Osteoblast (primary cell): Measurements from ENCODE around the gene TUBGCP5. TPM values are rescaled to one million over a fixed set of nuclear protein-coding genes. Genes with fewer than 3 reads are reported as not detected.

Source experiments
- DNase-seq: peaks from one replicate; pipeline ENCODE4 v3.0.0; 2011; ENCODE audit warnings: low spot score, mixed read lengths; ENCODE audit not compliant: insufficient read length; ENCODE audit errors: missing footprints
- H2AFZ ChIP-seq: 2 replicates; pipeline ENCODE4 v1.6.0; 2011; ENCODE audit warnings: mild to moderate bottlenecking, low read length
- H3K27ac ChIP-seq: 2 replicates; pipeline ENCODE4 v1.5.1; 2011; ENCODE audit warnings: mild to moderate bottlenecking, low read depth, low read length, moderate library complexity
- H3K27me3 ChIP-seq: 2 replicates; pipeline ENCODE4 v1.6.0; 2012; ENCODE audit warnings: mild to moderate bottlenecking, control low read depth, inconsistent platforms, low read length, moderate library complexity; ENCODE audit not compliant: insufficient read depth
- H3K36me3 ChIP-seq: 2 replicates; pipeline ENCODE4 v1.5.1; 2011; ENCODE audit warnings: mild to moderate bottlenecking, low read length, control low read depth, moderate library complexity; ENCODE audit not compliant: insufficient read depth
- H3K4me1 ChIP-seq: 2 replicates; pipeline ENCODE4 v1.5.1; 2011; ENCODE audit warnings: mild to moderate bottlenecking, low read length, control low read depth, moderate library complexity; ENCODE audit not compliant: insufficient read depth
- H3K4me2 ChIP-seq: 2 replicates; pipeline ENCODE4 v1.6.0; 2011; ENCODE audit warnings: mild to moderate bottlenecking, low read length; ENCODE audit not compliant: insufficient read depth
- H3K4me3 ChIP-seq: fragments of 200-600 bp; sonication (generic); 3 replicates; pipeline ENCODE4 v1.5.1; 2012; ENCODE audit warnings: mild to moderate bottlenecking, low read length, inconsistent platforms; ENCODE audit not compliant: insufficient read depth
- H3K79me2 ChIP-seq: 2 replicates; pipeline ENCODE4 v1.6.0; 2012; ENCODE audit warnings: mild to moderate bottlenecking, low read length, control low read depth, inconsistent platforms; ENCODE audit not compliant: insufficient read depth
- H3K9me3 ChIP-seq: 2 replicates; pipeline ENCODE4 v1.5.1; 2011; ENCODE audit warnings: low read depth, low read length, control low read depth
- H4K20me1 ChIP-seq: 2 replicates; pipeline ENCODE4 v1.6.0; 2012; ENCODE audit warnings: mild to moderate bottlenecking, low read length, control low read depth; ENCODE audit not compliant: insufficient read depth
- total RNA-seq: library from RNA; depleted of rRNA; stranded (reverse); fragments of >200 nt; gene quantifications from 2 replicates; pipeline ENCODE4 v1.2.3, GENCODE V29; 2012
- TF ChIP-seq, protein P1 (sequence below): IDR thresholded peaks from 2 replicates; pipeline ENCODE4 v1.5.1; 2011; ENCODE audit warnings: mild to moderate bottlenecking, low read depth, low read length, moderate library complexity; ENCODE audit errors: extremely low read depth

The TUBGCP5 gene
- total RNA-seq, 1 donor = 32.6 TPM

GRCh38 chr15:22956257-22956977 lies 83.0 kb downstream of the TUBGCP5 start:
- H3K4me1 ChIP-seq = peaks cover 8% of the 10 kb centered on the region
- no peak overlapping the region for H3K4me3 ChIP-seq
- no peaks in the 10 kb centered on the region for H3K36me3 ChIP-seq
- H3K27ac ChIP-seq = peak overlapping the region; percentile 51
- no peaks in the 10 kb centered on the region for H3K27me3 ChIP-seq
- no peak overlapping the region for H2AFZ ChIP-seq
- no peaks in the 10 kb centered on the region for H3K9me3 ChIP-seq
- TF ChIP-seq, protein P1, sequence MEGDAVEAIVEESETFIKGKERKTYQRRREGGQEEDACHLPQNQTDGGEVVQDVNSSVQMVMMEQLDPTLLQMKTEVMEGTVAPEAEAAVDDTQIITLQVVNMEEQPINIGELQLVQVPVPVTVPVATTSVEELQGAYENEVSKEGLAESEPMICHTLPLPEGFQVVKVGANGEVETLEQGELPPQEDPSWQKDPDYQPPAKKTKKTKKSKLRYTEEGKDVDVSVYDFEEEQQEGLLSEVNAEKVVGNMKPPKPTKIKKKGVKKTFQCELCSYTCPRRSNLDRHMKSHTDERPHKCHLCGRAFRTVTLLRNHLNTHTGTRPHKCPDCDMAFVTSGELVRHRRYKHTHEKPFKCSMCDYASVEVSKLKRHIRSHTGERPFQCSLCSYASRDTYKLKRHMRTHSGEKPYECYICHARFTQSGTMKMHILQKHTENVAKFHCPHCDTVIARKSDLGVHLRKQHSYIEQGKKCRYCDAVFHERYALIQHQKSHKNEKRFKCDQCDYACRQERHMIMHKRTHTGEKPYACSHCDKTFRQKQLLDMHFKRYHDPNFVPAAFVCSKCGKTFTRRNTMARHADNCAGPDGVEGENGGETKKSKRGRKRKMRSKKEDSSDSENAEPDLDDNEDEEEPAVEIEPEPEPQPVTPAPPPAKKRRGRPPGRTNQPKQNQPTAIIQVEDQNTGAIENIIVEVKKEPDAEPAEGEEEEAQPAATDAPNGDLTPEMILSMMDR = no peak
- peak; percentile 62 for DNase-seq
- H3K79me2 ChIP-seq = peaks cover 95% of the 10 kb centered on the region
- peaks cover 69% of the 10 kb centered on the region for H4K20me1 ChIP-seq
- H3K4me2 ChIP-seq = no peak overlapping the region

- H3K4me2 ChIP-seq = no peak overlapping the region
These were observed 83.7 kb downstream of the TUBGCP5 start for GRCh38 chr15:22955544-22956119.

DNA sequence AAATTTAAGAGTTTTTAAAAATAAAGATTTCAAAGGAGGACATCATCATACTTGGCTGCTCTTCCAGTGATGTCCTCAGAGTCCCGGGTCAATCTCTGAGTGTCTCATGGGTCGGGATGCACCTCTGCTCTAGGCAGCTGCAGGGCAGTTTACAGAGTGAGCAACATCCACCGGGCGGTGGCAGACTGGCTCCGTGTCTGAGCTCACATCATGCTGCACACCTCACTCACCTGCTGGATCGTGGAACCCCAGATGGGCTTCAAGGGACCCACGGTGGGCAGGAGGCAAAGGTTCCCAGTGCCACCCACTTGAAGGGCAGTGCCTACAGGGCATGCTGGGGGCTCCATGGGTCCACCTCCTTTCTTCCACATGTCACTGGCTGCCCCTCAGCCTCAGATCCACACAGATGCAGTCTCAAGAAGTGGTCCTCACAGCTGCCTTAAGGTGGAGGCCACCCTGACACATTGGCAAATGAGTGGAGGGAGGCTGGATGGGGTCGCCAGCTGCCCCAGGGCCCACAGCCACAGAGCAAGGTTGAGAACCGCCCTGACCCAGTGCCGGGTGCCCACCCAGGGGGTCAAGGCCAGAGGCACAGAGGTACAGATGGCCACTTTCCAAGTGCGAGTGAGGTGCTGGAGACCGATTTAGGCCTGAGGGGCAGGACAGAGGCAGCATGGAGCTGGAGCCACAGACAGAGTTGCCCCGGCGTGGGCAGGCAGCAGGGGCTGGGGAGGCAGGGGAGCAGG lies 84.4 kb downstream of the TUBGCP5 start:
- TF ChIP-seq, protein P1 = no peak
- H2AFZ ChIP-seq = no peak overlapping the region
- H3K4me3 ChIP-seq = no peak overlapping the region
- no peaks in the 10 kb centered on the region for H3K9me3 ChIP-seq
- peaks cover 69% of the 10 kb centered on the region for H4K20me1 ChIP-seq
- no peak overlapping the region for H3K27ac ChIP-seq
- H3K4me1 ChIP-seq = peaks cover 4% of the 10 kb centered on the region
- no peaks in the 10 kb centered on the region for H3K36me3 ChIP-seq
- DNase-seq = peak; percentile 52
- H3K27me3 ChIP-seq = no peaks in the 10 kb centered on the region
- no peak overlapping the region for H3K4me2 ChIP-seq
- peaks cover 96% of the 10 kb centered on the region for H3K79me2 ChIP-seq

More at GRCh38 chr15:22955544-22956119, 83.7 kb downstream of the TUBGCP5 start:
- peak; percentile 35 for DNase-seq
- peaks cover 4% of the 10 kb centered on the region for H3K4me1 ChIP-seq
- H2AFZ ChIP-seq = no peak overlapping the region
- no peaks in the 10 kb centered on the region for H3K27me3 ChIP-seq
- TF ChIP-seq, protein P1 = no peak
- H3K36me3 ChIP-seq = no peaks in the 10 kb centered on the region
- H3K4me3 ChIP-seq = no peak overlapping the region
- peaks cover 72% of the 10 kb centered on the region for H4K20me1 ChIP-seq
- peak overlapping the region; percentile 51 for H3K27ac ChIP-seq
- H3K79me2 ChIP-seq = peaks cover 96% of the 10 kb centered on the region
- no peaks in the 10 kb centered on the region for H3K9me3 ChIP-seq

DNA sequence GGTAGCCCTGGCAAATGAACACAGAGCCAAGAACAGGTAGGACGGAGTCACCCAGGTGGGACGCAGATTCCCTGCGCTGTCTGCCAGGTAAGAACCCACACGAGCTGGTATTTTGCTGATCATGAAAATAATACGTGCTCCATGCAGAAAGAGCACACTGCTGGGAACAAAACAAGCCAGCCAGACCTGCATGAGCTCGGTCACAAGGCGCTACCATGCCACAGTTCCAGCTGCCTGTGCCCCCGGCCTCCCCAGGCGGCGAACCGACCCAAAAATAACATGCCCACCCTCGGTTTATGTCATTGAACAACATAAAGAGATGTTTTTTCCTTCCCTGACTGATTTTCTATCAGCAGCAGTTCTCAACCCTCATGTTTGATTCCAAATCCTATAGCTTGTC lies 85.0 kb downstream of the TUBGCP5 start:
- Histone ChIP-seq H3K79me2 (peaks cover 95% of the 10 kb centered on the region), H3K4me3 (no peak overlapping the region), H4K20me1 (peaks cover 67% of the 10 kb centered on the region), H3K27me3 (no peaks in the 10 kb centered on the region), H2AFZ (no peak overlapping the region), H3K36me3 (no peaks in the 10 kb centered on the region), H3K27ac (no peak overlapping the region), H3K9me3 (no peaks in the 10 kb centered on the region), H3K4me2 (no peak overlapping the region), H3K4me1 (peaks cover 6% of the 10 kb centered on the region)
- no peak for DNase-seq
- TF ChIP-seq, protein P1 = no peak
